ENCODE data around the gene CEP120. TPM values are rescaled to one million over a fixed set of nuclear protein-coding genes. Genes with fewer than 3 reads are reported as not detected.

Gene CEP120
- total and polyA plus RNA-seq, 2 experiments from 2014 or later, result 4.9 to 16.3 TPM

GRCh38 chr5:123455095-123455494 lies 31.9 kb upstream of the CEP120 start (continued):
- TF ChIP-seq ZNF462 (CRISPR knock-in tag; IDR thresholded peaks at IDR 0.05), result no peak
- no peak for TF ChIP-seq POLR2AphosphoS5 (IDR thresholded peaks at IDR 0.05; ENCODE audit: low read depth)
- TF ChIP-seq CREB1 (CRISPR knock-in tag; IDR thresholded peaks at IDR 0.05; ENCODE audit: low read depth), result no peak
- no peak for TF ChIP-seq EZH2 (IDR thresholded peaks at IDR 0.05; ENCODE audit: low read depth, unreplicated experiment)
- TF ChIP-seq ZNF331 (CRISPR knock-in tag; IDR thresholded peaks at IDR 0.05; ENCODE audit: low read depth), result no peak
- TF ChIP-seq EZH2phosphoT487 (IDR thresholded peaks at IDR 0.05; ENCODE audit: unreplicated experiment), result no peak

- Histone ChIP-seq H3K27me3 (ENCODE audit: insufficient read depth) (no peaks in the 10 kb centered on the region), H3K4me1 (ENCODE audit: insufficient read depth) (peaks cover 6% of the 10 kb centered on the region; the same call in 1 of the 2 replicates), H3K27ac (ENCODE audit: low read depth) (no peak overlapping the region), H4K20me1 (replicated peaks; ENCODE audit: insufficient read depth) (no peaks in the 10 kb centered on the region), H2AFZ (peak overlapping the region; percentile 74; the same call in 1 of the 2 replicates), H3F3A (replicated peaks; ENCODE audit: low read depth) (no peaks in the 10 kb centered on the region), H3K4me3 (no peak overlapping the region), H3K36me3 (ENCODE audit: insufficient read depth) (no peaks in the 10 kb centered on the region), H3K4me2 (no peak overlapping the region), H3K9me2 (ENCODE audit: insufficient read depth) (no peaks in the 10 kb centered on the region), H3K79me2 (replicated peaks; ENCODE audit: insufficient read depth) (no peaks in the 10 kb centered on the region)
- ATAC-seq (no peak), DNase-seq (ENCODE audit: low spot score) (no peak)
- no peaks in the 10 kb centered on the region for H3K36me3 Mint-ChIP-seq (ENCODE audit: low read depth)
- peaks cover 15% of the 10 kb centered on the region for H3K4me1 Mint-ChIP-seq
- H3K27me3 Mint-ChIP-seq (ENCODE audit: insufficient read depth, low read depth, poor library complexity), result no peaks in the 10 kb centered on the region
- H3K4me3 Mint-ChIP-seq, result no peak overlapping the region
- H3K27ac Mint-ChIP-seq, result no peak overlapping the region
- no peaks in the 10 kb centered on the region for H3K9me3 Mint-ChIP-seq
- no peak for TF ChIP-seq POLR2AphosphoS5 (IDR thresholded peaks at IDR 0.05; ENCODE audit: low read depth)
- TF ChIP-seq STAT1 (IDR thresholded peaks at IDR 0.05; ENCODE audit: unreplicated experiment), result no peak
- no peak for TF ChIP-seq EZH2 (IDR thresholded peaks at IDR 0.05; ENCODE audit: low read depth, unreplicated experiment)
- TF ChIP-seq CTCF (conservative IDR thresholded peaks at IDR 0.05; ENCODE audit: low read depth in 2 of 2), result no peak
- TF ChIP-seq REST (IDR thresholded peaks at IDR 0.05; ENCODE audit: unreplicated experiment), result no peak
- no peak for TF ChIP-seq ZNF114 (CRISPR knock-in tag; IDR thresholded peaks at IDR 0.05)
- TF ChIP-seq NANOG (IDR thresholded peaks at IDR 0.05; ENCODE audit: borderline replicate concordance), result no peak
- no peak for TF ChIP-seq EZH2phosphoT487 (IDR thresholded peaks at IDR 0.05; ENCODE audit: unreplicated experiment)
- no peak for TF ChIP-seq ZNF331 (CRISPR knock-in tag; IDR thresholded peaks at IDR 0.05; ENCODE audit: low read depth)
These were observed 31.2 kb upstream of the CEP120 start for GRCh38 chr5:123454259-123454911.

Data from GM23338 (cell line).